HCT116 (cell line): ENCODE data around the gene KMT2B. TPM values are rescaled to one million over a fixed set of nuclear protein-coding genes. Genes with fewer than 3 reads are reported as not detected.

Source experiments
- ATAC-seq: fragments of 200-7000 bp; cut with Tn5 transposase; 2 replicates; pipeline ENCODE4 v1.9.1; 2020; ENCODE audit warnings: mild to moderate bottlenecking, moderate library complexity
- BruUV-seq: library from RNA; stranded (reverse); fragments of 400-500 nt; replicated peaks from 2 replicates; lab custom pipeline; 2021; lab: Mats Ljungman, UMichigan
- CTCF ChIA-PET: fragments of 300-600 bp; sonication (Branson Sonifier 250); formaldehyde crosslinking; loops from one replicate; lab custom pipeline; 2021; ENCODE audit warnings: antibody characterized with exemption; lab: Charles Lee
- POLR2A ChIA-PET: fragments of 300-600, 350-600 bp; sonication (Branson Sonifier 250); formaldehyde crosslinking; loops from one replicate; lab custom pipeline; 2021; ENCODE audit warnings: antibody characterized with exemption; lab: Charles Lee
- RAD21 ChIA-PET, 2 experiments: fragments of 300-600 bp; sonication (Branson Sonifier 250); formaldehyde crosslinking; loops; one replicate each; lab custom pipeline; 2023; ENCODE audit warnings: low total read pairs in 2 of 2; ENCODE audit not compliant: uncharacterized antibody in 2 of 2, unreplicated experiment in 2 of 2, low non-redundant PET in 1 of 2; lab: Charles Lee
- DNase-seq: peaks from one replicate; pipeline ENCODE4 v3.0.0-alpha.2; 2010; ENCODE audit warnings: low read depth, low spot score
- H2AFZ ChIP-seq: fragments of 200-600 bp; shearing (Covaris generic), sonication (generic); 2 replicates; pipeline ENCODE4 v1.6.1; 2017; ENCODE audit warnings: low read depth, mixed run types, mixed read lengths, antibody characterized with exemption, low read length; ENCODE audit not compliant: poor library complexity, severe bottlenecking
- H3K27ac ChIP-seq: 2 replicates; pipeline ENCODE4 v1.5.1; 2012; ENCODE audit warnings: low read depth, low read length
- H3K27me3 ChIP-seq: fragments of 200-600 bp; sonication (generic); 2 replicates; pipeline ENCODE4 v1.6.1; 2016; ENCODE audit warnings: mixed run types, low read length, mixed read lengths; ENCODE audit not compliant: insufficient read depth
- H3K36me3 ChIP-seq, 2 experiments: fragments of 200-500 bp in 1 of 2; fragments of 200-600 bp in 1 of 2; sonication (Bioruptor generic) in 1 of 2; sonication (generic) in 1 of 2; 2 replicates each; pipeline versions ENCODE4 v1.5.1 to v1.6.1; 2014 to 2016; ENCODE audit warnings: low read length in 2 of 2, inconsistent platforms in 1 of 2, mixed read lengths in 1 of 2, mixed run types in 1 of 2; ENCODE audit not compliant: insufficient read depth in 2 of 2, control insufficient read depth in 1 of 2
- H3K4me1 ChIP-seq, 2 experiments: fragments of 200-600 bp in 1 of 2; sonication (generic) in 1 of 2; 2 replicates each; pipeline versions ENCODE4 v1.5.1 to v1.6.1; 2012 to 2017; ENCODE audit warnings: low read length in 2 of 2, inconsistent platforms in 1 of 2, mild to moderate bottlenecking in 1 of 2, mixed read lengths in 1 of 2, mixed run types in 1 of 2, moderate library complexity in 1 of 2; ENCODE audit not compliant: insufficient read depth in 2 of 2, control insufficient read depth in 1 of 2
- H3K4me2 ChIP-seq: fragments of 200-600 bp; sonication (generic); 2 replicates; pipeline ENCODE4 v1.6.1; 2017; ENCODE audit warnings: mixed run types, low read length, mixed read lengths
- H3K4me3 ChIP-seq, 2 experiments: fragments of 200-600 bp in 1 of 2; sonication (generic) in 1 of 2; replicated peaks in 1 of 2; 2 replicates each; pipeline ENCODE4 v1.5.1; 2011 to 2016; ENCODE audit warnings: low read length in 2 of 2, control low read depth in 1 of 2, low read depth in 1 of 2, mild to moderate bottlenecking in 1 of 2, mixed read lengths in 1 of 2, mixed run types in 1 of 2
- H3K79me2 ChIP-seq: fragments of 200-600 bp; sonication (generic); 2 replicates; pipeline ENCODE4 v1.6.1; 2017; ENCODE audit warnings: mild to moderate bottlenecking, mixed run types, low read length, moderate library complexity, mixed read lengths; ENCODE audit not compliant: insufficient read depth
- H3K9ac ChIP-seq: fragments of 200-600 bp; sonication (generic); 2 replicates; pipeline ENCODE4 v1.6.1; 2016; ENCODE audit warnings: low read length, mixed read lengths
- H3K9me2 ChIP-seq: fragments of 200-600 bp; sonication (generic), shearing (Covaris generic); 2 replicates; pipeline ENCODE4 v1.6.1; 2017; ENCODE audit warnings: mixed run types, mild to moderate bottlenecking, moderate library complexity; ENCODE audit not compliant: insufficient read depth
- H3K9me3 ChIP-seq, 2 experiments: fragments of 200-500 bp in 1 of 2; fragments of 200-600 bp in 1 of 2; sonication (Bioruptor generic) in 1 of 2; sonication (generic) in 1 of 2; 2 replicates each; pipeline ENCODE4 v1.6.1; 2014 to 2017; ENCODE audit warnings: low read length in 2 of 2, mixed read lengths in 2 of 2, inconsistent platforms in 1 of 2, low read depth in 1 of 2, mild to moderate bottlenecking in 1 of 2, mixed run types in 1 of 2, moderate library complexity in 1 of 2; ENCODE audit not compliant: control insufficient read depth in 1 of 2, insufficient read depth in 1 of 2
- H4K20me1 ChIP-seq: fragments of 200-600 bp; sonication (generic), shearing (Covaris generic); 2 replicates; pipeline ENCODE4 v1.6.1; 2017; ENCODE audit warnings: mixed run types, mild to moderate bottlenecking, moderate library complexity; ENCODE audit not compliant: insufficient read depth
- ATF3 ChIP-seq: IDR thresholded peaks from 2 replicates; pipeline ENCODE4 v1.6.1; 2012
- CTCF ChIP-seq, 3 experiments: fragments of 200-600 bp in 1 of 3; sonication (generic) in 1 of 3; IDR thresholded peaks in 2 of 3; conservative IDR thresholded peaks in 1 of 3; 2 replicates each; pipeline ENCODE4 v1.5.1; 2012 to 2017; ENCODE audit warnings: low read depth in 2 of 3, low read length in 2 of 3, antibody characterized with exemption in 1 of 3, borderline replicate concordance in 1 of 3, control low read depth in 1 of 3, mild to moderate bottlenecking in 1 of 3, mixed read lengths in 1 of 3, mixed run types in 1 of 3, moderate library complexity in 1 of 3; ENCODE audit not compliant: insufficient read depth in 1 of 3
- EGR1 ChIP-seq: IDR thresholded peaks from 2 replicates; pipeline ENCODE4 v1.6.1; 2012; ENCODE audit warnings: low read depth
- EZH2 ChIP-seq: fragments of 200-600 bp; sonication (generic); IDR thresholded peaks from 2 replicates; pipeline ENCODE4 v1.6.1; 2017; ENCODE audit warnings: antibody characterized with exemption, mixed run types
- EZH2phosphoT487 ChIP-seq: fragments of 200-600 bp; IDR thresholded peaks from 2 replicates; pipeline ENCODE4 v1.6.1; 2018; ENCODE audit warnings: antibody characterized with exemption, borderline replicate concordance
- FOSL1 ChIP-seq: IDR thresholded peaks from 2 replicates; pipeline ENCODE4 v1.6.1; 2012; ENCODE audit warnings: low read depth
- JUND ChIP-seq: IDR thresholded peaks from 2 replicates; pipeline ENCODE4 v1.6.1; 2012
- POLR2A ChIP-seq: IDR thresholded peaks from 2 replicates; pipeline ENCODE4 v1.7.0; 2011; ENCODE audit warnings: borderline replicate concordance; ENCODE audit not compliant: insufficient read depth, insufficient read length; ENCODE audit errors: extremely low read depth
- POLR2AphosphoS5 ChIP-seq: IDR thresholded peaks from 2 replicates; pipeline ENCODE4 v1.6.1; 2011; ENCODE audit warnings: mild to moderate bottlenecking, low read depth, low read length, moderate library complexity
- REST ChIP-seq: IDR thresholded peaks from 2 replicates; pipeline ENCODE4 v1.6.1; 2012; ENCODE audit warnings: low read depth
- SIN3A ChIP-seq: IDR thresholded peaks from 2 replicates; pipeline ENCODE4 v1.6.1; 2012; ENCODE audit warnings: low read depth
- SP1 ChIP-seq: IDR thresholded peaks from 2 replicates; pipeline ENCODE4 v1.6.1; 2012; ENCODE audit warnings: low read depth
- SRF ChIP-seq: IDR thresholded peaks from 2 replicates; pipeline ENCODE4 v1.6.1; 2012; ENCODE audit warnings: low read depth
- TCF7L2 ChIP-seq: IDR thresholded peaks from 2 replicates; pipeline ENCODE4 v1.7.0; 2011; ENCODE audit warnings: borderline replicate concordance, inconsistent platforms; ENCODE audit not compliant: insufficient read depth, insufficient read length; ENCODE audit errors: extremely low read depth
- YY1 ChIP-seq: IDR thresholded peaks from 2 replicates; pipeline ENCODE4 v1.6.1; 2011; ENCODE audit warnings: low read length, low read depth, moderate library complexity, mild to moderate bottlenecking; ENCODE audit not compliant: insufficient replicate concordance; ENCODE audit errors: extremely low read depth
- ZBTB33 ChIP-seq: IDR thresholded peaks from 2 replicates; pipeline ENCODE4 v1.6.1; 2011; ENCODE audit warnings: mild to moderate bottlenecking, low read length, moderate library complexity; ENCODE audit not compliant: insufficient replicate concordance; ENCODE audit errors: extremely low read depth
- ZFX ChIP-seq: fragments of 450-650 bp; IDR thresholded peaks from 2 replicates; pipeline ENCODE4 v1.6.1; 2017
- ZNF274 ChIP-seq: fragments of 200-500 bp; sonication (Bioruptor generic); IDR thresholded peaks from 2 replicates; pipeline ENCODE4 v1.6.1; 2014; ENCODE audit warnings: mild to moderate bottlenecking, low read depth, low read length, inconsistent platforms
- intact Hi-C: fragments of 100-400 bp; cut with micrococcal nuclease; formaldehyde crosslinking; loops from 2 replicates; pipeline ENCODE4 v1.10.0; 2022
- total RNA-seq: library from RNA; stranded (reverse); gene quantifications from one replicate; pipeline ENCODE4 v1.2.1, GENCODE V29; 2021; ENCODE audit not compliant: unreplicated experiment

The KMT2B gene
- total RNA-seq, 1 experiment from 2014 or later, result 29.9 TPM

GRCh38 chr19:35745328-35746086 lies 27.7 kb downstream of the KMT2B start, which contains the start of the genes PSENEN and U2AF1L4:
Gene PSENEN (plus strand): TSS chr19:35745651. CDS start chr19:35745931, 280 bp downstream.
Gene U2AF1L4 (minus strand): TSS chr19:35745418. CDS start chr19:35745391, 27 bp downstream.
- Histone ChIP-seq H3K27ac (peak within 1 kb of the TSS; percentile 78), H3K9me2 (no peaks in the 10 kb centered on the region), H3K27me3 (no peaks in the 10 kb centered on the region), H3K4me3 (peak within 1 kb of the TSS; percentile 93 to 99), H3K9me3 (no peaks in the 10 kb centered on the region), H3K79me2 (peaks cover 19% of the 10 kb centered on the region), H3K36me3 (no peaks in the 10 kb centered on the region; a peak in 1 of 4 replicates), H4K20me1 (no peaks in the 10 kb centered on the region), H2AFZ (no peak within 1 kb of the TSS), H3K4me2 (peak within 1 kb of the TSS; percentile 99), H3K9ac (peak within 1 kb of the TSS; percentile 82), H3K4me1 (peaks cover 29 to 36% of the 10 kb centered on the region in 2 experiments)
- BruUV-seq, result TSS peak; percentile 70
- TF ChIP-seq SRF (no peak), ZBTB33 (no peak), EZH2 (no peak), SP1 (peak; percentile 52; the same call in 1 of the 2 replicates), EZH2phosphoT487 (no peak), FOSL1 (no peak), JUND (no peak), POLR2A (no peak), EGR1 (peak; percentile 86), CTCF (IDR thresholded peaks at IDR 0.05 in 2 of 3, conservative IDR thresholded peaks at IDR 0.05 in 1 of 3; ENCODE audit: borderline replicate concordance in 1 of 3, insufficient read depth in 1 of 3, low read depth in 2 of 3, low read length in 2 of 3) (no peak), ZNF274 (no peak), TCF7L2 (no peak), ZFX (no peak), SIN3A (0 out of 2 replicates have a peak, but pooled peaks have one; percentile 51), ATF3 (no peak), REST (no peak), POLR2AphosphoS5 (peak; percentile 78), YY1 (peak; percentile 85)
- RAD21 ChIA-PET, result interaction anchor here in 1 of 2 experiments (0.7 to 1.7 kb wide), 2 partner anchors 74 to 188 kb away, joined by 4 to 6 read pairs; no protein-coding TSS in a partner anchor
- POLR2A ChIA-PET, result interaction anchor here (0.6 to 1.7 kb wide), 9 partner anchors 10 to 124 kb away, joined by 3 to 7 read pairs (median 4); partner anchors contain the start of gene COX6B1
- peak; percentile 99 for DNase-seq
- ATAC-seq, result peak; percentile 71
- intact Hi-C loops, result no loop called here
- CTCF ChIA-PET, result interaction anchor here (0.9 to 2.2 kb wide), 3 partner anchors 43 to 187 kb away, joined by 3 to 6 read pairs (median 3); no protein-coding TSS in a partner anchor
